T-helper 1 cell (primary cell): Measurements from ENCODE around the gene C3orf52.
"Not testable (repeated sequence)": the region's sequence is repeated elsewhere in the genome, so short reads cannot be mapped to it uniquely, and the experiment has no call there.

ENCODE experiments used
- DNase-seq, 5 donors: peaks; one replicate each; pipeline ENCODE4 v3.0.0-alpha.2; 2012 to 2020
- total RNA-seq, 4 donors: gene quantifications; one replicate each; lab custom pipeline; 2026; lab: John Stamatoyannopoulos, UW

The C3orf52 gene, protein sequence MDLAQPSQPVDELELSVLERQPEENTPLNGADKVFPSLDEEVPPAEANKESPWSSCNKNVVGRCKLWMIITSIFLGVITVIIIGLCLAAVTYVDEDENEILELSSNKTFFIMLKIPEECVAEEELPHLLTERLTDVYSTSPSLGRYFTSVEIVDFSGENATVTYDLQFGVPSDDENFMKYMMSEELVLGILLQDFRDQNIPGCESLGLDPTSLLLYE
- 2.1 to 4.6 (median 3.1) reads per million in 4 donors for total RNA-seq

DNA sequence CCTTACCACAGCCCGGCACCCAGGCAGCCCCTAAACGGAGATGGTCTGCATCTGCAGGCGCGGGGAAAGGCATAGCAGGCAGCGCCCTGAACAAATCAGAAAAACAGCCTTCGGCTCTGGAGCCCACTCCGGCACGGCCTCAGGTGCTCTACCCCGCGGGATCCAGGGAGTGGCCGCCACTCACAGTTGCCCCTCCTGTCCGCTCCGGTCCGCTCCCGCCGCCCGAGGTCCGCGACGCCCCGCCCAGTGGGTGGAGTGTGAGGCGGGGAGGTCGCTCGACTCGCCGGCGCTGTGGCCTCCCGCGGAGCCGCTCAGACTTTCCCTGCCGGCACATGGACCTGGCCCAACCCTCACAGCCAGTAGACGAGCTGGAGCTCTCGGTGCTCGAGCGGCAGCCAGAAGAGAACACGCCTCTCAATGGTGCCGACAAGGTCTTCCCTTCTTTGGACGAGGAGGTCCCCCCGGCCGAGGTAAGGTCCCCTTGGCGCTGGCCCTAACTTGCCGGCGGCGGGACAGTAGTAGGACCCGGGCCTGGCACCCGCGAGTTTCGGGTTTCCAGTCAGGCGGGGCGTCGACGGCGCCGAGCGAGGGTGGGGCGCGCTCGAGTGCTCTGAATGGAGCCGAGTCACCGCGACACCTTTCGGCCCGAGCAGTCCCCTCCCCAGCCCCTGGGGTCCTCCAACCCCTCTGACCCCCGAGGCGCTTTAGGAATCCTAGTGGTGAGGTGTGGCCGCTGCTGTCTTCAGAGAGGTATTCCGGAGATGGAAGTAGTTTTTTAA lies at the start of gene C3orf52:
Gene C3orf52, plus strand, starts transcription at position 314 of the 779 bp plus-strand sequence. Its CDS starts 19 bp downstream, at position 333.
- DNase-seq, result peak; percentile 22 to 66 (median 44)

DNA sequence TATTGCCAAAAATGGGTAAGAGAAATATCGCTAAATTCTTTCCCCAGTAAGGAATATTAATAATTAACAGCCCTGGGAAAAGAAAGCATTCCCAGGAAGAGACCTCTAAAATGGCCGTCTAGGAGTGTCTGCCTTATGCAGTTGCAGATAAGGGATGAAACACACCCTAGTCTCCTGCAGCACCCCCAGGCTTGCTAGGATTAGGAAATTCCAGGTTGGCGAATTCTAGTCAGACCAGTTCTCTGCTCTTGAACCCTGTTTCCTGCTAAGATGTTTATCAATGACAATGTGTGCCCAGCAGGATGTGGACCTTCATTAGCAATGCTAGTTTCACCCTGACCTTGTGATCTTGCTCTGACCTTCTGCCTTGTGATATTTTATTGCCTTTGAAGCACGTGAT lies 49.0 kb upstream of the C3orf52 start:
- DNase-seq, result not testable (repeated sequence)

DNA sequence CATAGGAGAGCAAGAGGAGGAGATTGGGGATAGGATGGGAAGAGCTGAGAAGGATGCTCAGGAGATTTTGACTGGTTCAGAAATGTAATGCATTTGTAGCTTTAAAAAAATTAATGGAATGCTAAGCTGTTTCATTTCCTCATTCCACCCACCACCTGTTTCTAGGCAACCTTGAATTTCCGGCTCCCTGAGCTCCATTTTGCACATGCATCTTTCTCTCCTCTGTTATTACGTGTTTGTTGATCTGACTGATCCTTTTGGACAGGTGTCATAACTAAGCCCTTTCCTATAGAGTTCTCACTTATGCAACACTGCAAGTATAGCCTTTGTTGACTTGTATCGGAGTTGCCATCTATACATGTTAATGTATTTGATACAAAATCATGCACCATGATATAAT lies 47.3 kb upstream of the C3orf52 start:
- DNase-seq, result no peak

DNA sequence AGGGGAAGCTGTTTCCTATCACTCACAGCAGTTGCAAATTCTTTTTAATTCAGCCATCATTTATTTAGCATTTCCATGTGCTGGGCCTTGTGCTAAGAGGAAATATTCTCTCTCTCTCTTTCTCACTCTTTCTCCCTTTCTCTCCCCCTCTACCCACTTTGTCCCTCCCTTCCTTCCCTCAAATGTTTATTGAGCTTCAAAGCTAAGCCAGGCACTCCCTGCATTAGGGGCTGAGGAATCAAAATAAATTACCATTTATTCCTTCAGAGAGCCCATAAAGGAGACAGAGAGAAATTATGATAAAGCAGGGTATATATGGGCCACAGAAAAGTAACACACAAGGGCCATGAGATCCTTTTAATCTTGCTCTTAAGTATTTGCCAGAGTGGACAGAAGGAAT lies 44.9 kb upstream of the C3orf52 start:
- no peak for DNase-seq

DNA sequence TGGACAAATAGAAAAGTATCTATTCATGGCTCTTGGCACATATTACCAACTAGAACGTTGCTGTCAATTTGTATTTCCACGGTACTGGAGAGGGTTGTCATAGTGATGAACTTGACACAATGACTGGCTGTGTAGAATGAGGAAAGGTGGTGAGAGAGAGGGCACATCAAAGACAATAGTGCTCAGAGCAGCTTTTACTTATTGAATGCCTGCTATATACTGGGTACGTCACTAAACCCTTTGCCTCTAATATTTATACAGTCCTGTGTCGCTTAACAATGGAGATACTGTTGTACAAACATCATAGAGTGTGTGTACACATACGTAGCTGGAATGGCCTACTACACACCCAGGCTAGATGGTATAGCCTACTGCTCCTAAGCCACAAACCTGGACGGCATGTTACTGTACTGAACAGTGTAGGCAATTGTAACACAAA lies 43.3 kb upstream of the C3orf52 start:
- DNase-seq, result no peak

DNA sequence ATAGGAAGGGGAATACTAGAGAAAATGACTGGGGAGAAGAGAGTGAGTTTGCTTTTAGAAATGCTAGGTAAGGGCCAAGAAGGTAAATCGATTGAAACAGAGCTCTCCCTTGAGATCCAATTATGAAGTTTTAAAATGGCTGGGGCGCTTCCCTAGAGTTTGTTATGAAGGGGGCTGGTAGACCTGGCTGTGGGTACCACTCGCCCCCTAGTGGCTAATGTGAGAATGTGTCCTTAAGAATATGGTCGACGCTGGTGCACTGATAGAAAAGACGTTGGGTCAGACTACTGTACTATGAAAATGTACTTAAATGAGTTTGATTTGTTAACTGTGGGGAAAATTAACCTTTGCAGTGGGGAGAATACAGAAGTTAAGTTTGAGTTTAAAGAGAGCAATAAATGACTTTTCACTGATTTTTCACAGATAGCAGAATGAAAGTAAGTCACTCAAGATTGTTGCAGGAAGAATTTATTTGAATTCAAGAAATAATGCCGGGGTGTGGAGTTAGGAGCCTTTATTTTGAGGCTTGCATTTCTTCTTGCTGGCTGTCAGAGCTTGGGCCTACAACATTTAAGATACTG lies 42.5 kb upstream of the C3orf52 start:
- DNase-seq, result peak in 4 of 5 donors; percentile 9 to 66 (median 22)

DNA sequence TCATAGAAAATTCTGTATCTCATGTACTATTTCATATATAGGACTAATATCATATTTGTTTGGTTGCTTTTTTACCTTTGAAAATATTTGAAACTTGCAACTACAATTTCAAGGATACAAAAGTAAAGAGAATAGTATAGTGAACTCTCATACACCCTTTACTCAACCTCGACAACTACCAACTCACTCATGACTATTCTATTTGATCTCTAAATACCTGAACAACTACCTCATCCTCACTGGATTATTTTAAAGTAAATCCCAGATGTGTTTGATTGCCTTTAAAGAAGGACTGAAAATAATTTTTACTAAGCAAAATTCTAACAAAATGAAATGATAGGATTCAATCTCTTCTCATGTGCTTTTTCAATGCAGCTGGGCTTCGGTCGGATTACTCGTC lies 39.6 kb upstream of the C3orf52 start:
- no peak for DNase-seq

DNA sequence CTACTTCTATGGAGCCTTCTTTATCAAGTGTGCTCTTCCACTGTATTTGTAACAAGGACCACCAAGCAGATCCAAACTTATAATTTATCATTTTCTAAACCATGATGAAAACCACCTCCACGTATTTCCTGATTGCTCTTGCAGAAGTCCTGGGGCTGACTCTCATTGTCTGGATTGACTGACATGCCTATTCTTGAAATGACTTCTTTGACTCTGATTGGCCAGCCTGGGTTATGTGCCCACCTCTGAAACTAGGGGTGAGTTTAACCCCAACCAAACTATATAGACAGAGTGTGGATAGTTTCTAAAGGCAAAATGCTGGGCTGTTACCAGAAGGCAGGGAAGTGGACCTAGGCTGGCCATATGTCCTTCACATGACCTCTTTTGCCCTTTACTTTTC lies 38.9 kb upstream of the C3orf52 start:
- no peak for DNase-seq

DNA sequence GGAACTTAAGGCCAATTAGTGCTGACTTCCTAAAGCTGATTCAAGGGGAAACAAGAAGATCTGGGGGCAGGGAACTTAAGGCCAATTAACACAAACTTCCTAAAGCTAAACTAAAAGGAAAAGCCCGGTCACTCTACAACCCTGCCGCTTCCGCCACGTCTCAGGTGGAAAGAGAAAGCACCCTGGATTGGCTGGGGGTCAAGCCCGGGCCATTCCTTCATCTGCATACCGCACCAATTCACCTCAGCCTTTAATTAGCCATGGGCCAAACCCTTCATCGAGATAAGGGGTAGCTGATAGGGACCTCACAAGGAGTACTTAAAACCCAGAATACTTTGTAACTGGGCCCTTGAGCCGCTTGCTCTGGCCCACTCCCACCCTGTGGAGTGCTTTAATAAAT lies 37.3 kb upstream of the C3orf52 start:
- no peak for DNase-seq

DNA sequence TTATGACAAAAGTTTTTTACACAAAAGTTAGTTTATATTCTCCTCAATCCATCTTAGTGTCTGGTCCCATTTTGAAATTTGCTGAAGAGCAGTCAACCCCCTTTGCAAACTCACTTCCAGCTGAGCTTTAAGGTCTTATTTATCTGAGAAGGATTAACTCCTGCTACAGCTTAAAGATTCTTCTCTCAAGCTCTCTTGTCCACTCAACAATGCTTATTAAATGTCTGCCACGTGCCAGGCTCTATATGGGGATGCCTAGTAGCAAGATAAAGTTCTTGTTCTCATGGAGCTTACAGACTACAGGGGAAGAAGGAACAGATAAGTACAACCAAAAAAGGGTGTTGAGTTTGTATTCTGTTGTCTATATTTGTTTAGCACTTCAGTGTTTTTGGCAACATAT lies 33.0 kb upstream of the C3orf52 start:
- no peak for DNase-seq

DNA sequence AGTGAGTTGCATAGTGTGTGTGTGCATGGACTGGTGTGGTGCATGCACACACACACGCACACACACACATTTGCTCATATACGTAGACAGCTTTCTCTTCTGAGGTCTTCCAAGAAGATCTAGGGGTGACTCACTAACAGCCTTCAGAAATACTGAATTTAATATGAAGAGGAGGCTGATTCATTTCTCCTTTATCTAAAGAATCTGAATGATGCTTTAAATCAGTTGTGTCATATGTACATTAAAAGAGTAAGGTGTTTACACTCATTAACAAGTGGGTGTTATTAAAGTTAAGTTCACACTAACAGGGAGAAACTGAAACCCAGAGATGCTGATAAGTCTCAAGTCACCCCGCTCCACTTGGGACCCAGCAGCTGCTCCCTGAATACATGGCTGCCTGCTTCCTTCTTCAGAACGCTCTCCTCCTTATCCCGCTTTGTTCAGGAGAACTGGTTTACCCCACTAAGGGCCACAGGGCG lies 29.7 kb upstream of the C3orf52 start:
- DNase-seq, result peak in 1 of 5 donors; percentile 75

DNA sequence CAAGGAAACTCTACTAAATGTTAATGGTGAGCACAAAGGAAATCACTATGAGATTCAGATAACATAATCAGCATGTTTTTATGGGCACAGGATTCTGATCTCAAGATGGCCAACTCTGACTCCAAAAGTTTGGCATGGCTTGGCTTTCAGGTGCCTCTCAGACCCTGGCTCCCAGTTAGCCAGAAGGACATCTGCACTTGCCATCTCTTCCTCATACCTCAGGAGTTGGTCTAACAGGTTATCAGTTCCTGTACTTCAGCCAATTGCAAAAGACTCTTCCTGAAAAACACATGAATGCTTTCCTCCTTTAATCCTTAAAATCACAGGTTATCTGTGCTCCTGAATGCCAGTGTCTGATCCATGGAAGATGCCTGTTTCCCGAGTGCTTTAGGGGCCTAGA lies 26.7 kb upstream of the C3orf52 start:
- no peak for DNase-seq

DNA sequence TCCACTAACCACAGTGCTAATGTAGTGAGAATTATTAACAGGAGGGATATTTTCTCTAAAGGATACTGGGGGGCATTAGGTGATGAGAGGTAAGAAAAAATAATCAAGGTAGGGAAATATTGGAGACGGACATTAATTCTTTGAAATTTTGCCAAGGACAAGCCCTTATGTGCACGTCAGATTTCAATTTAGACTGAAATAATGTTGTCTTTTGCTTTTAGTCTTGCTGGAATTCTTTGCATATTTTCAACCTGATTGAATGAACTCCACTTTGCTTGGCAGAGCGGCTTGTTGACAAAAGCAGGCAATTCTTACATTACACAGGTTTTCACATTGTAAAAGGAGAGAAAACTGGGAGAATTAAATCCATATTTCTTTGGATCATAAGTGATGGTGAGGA lies 25.0 kb upstream of the C3orf52 start:
- DNase-seq, result no peak

DNA sequence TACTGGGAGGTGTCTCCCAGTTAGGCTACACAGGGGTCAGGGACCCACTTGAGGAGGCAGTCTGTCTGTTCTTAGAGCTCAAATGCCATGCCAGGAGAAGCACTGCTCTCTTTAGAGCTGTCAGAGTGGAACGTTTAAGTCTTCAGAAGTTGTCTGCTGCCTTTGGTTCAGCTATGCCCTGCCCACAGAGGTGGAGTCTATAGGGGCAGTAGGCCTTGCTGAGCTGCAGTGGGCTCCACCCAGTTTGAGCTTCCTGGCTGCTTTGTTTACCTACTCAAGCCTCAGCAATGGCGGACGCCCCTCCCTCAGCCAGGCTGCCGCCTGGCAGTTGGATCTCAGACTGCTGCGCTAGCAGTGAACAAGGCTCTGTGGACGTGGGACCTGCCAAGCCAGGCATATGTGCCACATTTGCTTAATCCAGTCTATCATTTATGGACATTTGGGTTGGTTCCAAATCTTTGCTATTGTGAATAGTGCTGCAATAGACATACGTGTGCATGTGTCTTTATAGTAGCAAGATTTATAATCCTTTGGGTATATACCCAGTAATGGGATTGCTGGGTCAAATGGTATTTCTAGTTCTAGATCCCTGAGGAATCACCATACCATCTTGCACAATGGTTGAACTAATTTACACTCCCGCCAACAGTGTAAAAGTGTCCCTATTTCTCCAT lies 13.7 kb upstream of the C3orf52 start:
- peak; percentile 28 to 68 (median 53) for DNase-seq

DNA sequence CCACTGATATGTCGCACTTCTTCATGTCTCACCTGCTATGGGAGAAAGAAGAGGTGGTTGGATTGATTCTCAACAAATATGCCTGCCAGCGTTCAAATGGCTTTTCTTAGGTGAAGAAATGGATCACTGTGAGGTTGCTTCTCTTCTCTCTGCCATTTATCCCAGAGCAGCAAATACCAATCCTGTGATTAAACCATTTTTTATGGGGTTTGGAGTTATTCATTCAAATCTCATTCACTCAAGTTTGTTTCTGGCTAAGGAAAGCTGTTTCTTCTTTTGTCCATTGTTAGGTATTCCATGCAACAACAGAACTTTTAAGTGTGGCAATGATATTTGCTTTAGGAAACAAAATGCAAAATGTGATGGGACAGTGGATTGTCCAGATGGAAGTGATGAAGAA lies 12.2 kb upstream of the C3orf52 start:
- DNase-seq, result no peak

DNA sequence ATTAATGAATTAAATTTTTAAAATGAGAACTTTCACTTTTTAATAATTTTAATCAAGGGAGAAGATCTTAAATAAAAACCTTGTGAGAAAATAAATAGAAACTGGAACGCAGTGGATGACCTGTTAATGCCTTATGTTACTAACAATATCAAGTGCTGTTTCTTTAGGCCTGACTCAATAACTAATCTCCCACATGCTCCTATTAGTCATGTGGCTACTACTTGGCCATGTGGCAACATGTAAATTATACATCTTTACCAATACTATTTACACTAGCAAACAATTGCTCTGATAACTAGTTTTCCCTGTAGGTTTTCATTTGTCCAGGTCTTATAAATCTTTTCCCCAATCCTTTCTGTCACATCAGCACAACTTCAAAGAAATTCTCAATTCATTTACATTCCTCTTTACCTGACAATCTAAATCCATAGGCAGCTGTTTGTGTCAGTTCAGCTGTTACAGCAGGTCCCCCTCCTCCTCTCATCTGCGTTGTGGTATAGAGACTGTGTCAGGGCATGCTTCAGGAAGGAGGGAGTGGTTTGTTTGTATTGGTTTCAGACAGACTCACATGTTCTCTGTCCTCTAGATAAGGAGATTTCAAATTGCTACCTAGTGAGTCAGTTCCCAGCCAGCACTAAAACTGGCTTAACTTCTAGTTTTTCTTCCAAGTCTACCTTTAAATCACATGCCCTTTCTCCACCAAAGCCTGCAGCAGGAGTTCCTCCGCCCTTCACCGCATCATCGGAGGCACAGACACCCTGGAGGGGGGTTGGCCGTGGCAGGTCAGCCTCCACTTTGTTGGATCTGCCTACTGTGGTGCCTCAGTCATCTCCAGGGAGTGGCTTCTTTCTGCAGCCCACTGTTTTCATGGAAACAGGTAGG lies 11.3 kb upstream of the C3orf52 start:
- peak in 1 of 5 donors; percentile 66 for DNase-seq

DNA sequence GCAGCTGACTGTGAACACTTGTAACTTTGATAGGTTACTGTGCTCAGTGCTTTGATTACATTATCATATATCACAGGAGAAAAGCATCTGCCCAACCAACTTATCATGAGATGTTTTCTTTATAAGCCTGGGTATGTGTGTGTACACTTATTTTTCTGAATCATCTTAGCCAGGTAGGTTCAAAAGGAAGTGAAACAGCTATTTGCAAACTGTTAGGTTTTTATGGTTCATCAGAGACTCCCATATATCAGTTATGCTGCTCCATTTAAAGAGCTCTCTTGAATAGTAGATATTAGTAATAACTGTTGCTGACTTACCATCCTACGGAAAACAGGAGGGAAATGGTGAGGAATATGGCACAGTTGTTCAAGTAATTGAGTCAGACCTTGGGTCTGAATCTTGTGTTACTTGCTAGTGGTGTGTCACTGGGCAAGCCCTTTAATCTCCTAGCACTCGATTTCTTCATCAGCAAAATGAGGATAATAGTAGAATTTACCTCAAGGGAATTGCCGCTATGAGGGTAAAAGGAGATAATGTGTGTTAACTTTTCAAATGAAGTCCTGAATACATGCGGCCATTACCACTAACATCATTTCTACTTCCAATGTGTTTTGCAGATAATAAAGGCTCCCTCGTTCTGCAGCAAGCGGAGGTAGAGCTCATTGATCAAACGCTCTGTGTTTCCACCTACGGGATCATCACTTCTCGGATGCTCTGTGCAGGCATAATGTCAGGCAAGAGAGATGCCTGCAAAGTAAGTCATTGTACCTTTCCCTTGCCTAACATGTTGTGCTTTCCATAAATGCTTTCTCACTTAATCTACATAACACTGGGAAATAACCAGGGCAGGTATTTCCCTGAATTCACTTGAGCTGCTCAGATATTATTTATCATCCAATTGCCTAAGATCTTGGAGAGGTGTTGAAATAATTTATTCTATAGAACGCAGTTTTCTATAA lies 7.8 kb upstream of the C3orf52 start:
- no peak for DNase-seq

DNA sequence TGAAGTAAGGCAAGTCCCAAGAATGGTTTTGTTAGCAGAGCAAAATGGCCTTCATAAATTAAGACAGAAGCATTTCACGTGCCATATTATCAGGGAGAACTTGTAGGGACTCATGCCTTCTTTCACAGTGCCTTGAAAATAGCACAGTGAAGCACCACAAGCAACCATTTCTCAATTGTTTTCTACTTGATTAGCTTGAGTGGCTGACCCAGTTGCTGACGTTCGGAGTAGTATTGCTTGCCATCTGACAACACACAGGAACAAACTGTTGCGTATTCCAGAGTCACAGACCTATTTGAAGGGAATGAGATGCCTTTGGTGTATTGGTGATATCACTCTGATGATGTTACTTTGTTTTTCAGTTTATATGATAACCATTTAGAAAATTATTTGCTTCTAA lies 3.0 kb upstream of the C3orf52 start:
- no peak for DNase-seq

DNA sequence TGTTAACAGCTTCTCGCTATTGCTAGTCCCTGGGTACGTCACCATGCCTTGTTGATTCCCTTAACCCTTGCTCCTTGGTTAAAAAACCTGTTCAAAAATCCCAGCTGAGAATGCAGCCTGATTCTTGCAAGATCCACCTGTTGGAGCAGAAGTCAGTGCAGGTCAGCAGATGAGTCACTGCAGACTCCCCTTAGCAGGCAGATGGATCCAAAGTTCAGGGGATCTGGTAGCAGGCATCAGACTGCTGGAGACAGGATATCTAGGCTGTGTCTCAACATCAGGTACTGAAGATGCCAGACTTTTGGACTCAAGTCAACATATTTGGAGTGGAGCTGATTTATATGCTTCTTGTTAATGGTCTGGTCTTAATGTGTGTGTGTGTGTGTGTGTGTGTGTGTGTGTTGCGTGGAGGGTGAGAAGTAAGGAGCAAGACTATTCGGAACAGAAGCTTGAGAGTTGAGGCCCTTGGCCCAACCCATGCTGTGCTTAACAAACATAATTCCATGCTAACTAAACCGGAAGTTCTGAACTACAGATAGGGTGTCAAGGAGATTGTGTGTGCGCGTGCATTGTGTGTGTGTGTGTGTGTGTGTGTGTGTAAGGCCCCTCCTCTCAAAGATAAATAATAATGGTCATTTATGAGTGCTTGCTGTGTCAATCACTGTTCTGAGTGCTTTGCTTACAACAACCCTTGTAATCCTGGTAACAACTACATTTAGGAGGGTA lies 1.0 kb upstream of the C3orf52 start:
- DNase-seq, result no peak

DNA sequence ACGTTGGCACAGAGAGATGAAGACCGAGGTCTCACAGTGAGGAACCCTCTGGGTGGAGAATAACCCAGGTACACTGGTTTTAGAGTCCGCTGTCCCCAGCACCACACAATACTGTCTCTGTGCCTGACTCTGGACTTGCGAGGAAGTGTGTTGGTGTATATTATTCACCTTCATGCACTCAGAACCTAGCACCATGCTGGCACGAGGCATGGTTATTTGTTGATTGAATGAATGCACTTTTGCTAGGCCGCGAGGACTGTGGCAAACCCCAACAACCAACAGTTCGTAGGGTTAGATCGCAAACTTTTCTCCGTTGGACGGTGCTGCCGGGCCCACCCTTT lies 484 bp upstream of the C3orf52 start:
- DNase-seq, result no peak
